GM18907 (cell line): ENCODE data around the gene PPP1R9B.
A peak's percentile ranks its signal among the peaks of the same experiment; 100 is the strongest.

Source experiments
- ATAC-seq: cut with Tn5 transposase; IDR thresholded peaks from one replicate; pipeline ENCODE4 v1.9.1; 2021; ENCODE audit warnings: mild to moderate bottlenecking, moderate library complexity; ENCODE audit not compliant: unreplicated experiment

Gene PPP1R9B

DNA sequence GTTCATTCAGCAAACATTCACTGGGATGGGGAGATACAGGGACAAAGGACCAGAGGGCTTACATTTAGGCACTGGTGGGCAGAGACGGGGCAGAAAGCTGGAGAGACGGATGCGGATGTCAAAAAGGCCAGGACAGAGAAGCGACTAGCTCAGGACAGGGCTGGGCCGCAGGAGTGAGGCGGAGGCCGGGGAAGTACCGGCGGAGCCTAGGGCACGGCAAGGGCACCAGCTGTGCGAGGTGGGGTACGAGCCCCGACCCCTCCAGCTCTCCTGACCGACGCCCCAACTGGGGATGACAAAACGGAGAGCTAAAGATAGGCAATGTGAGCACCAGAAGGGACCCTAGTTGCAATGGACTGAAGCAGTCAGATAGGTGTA, 11.4 kb upstream of the PPP1R9B start:
- ATAC-seq, result no peak

DNA sequence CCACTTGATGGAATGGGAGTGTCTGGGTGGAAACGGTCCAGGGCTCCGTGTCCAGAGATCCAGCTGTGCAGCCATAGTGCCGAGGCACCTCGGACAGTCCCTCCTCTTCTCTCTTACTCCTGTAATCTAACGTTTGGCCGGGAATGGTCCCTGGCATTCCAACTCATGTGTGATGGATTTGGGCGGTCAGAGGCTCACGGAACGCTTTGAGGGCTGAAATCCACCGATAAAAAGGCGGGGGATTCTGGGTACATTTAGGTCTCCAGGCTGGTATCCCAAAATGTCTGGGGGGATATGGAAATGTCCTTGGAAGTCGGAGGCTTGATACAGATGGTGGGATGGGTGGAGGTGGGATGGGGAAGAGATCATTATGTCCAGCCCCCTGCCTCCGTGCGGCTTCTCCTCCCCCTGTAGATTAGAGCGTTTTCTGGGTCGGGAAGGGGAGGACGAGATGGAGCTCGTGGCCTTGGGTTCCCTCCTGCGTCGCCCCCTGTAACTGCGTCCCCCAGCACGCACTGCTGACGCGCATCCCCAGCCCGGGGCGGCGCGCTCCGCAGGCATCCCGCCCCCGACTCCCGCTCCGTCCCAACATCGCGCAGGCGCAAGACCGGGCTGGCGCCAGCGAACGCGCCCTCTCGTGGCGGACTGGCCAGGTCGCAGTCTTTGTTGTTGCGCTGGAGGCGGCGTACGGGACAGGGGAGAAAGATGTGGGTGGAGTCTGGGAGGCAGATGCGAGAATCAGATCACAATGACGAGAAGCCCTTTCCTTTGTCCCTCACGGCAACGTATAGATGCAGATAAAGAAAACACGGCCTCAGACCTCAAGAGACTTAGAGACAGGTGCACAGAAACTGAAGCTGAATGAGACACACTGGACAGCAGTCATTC, 10.8 kb upstream of the PPP1R9B start:
- ATAC-seq, result peak; percentile 81

DNA sequence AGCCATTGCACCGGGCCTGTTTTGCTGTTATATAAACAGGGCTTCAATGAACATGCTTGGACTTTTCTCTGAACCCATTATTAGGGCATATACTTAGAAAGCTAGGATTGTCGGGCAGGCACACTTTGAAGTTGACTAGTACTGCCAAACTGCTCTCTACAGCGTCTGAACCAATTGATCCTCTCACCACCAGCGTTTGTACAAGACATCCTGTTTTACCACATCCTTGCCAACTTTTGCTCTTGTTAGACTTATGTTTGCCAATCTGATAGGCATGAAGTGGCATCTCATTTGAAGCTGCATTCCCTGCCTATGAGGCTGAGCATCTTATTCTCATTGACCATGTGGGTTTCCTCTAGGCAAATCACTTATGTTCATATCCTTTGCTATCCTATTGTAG, 7.4 kb upstream of the PPP1R9B start:
- no peak for ATAC-seq

DNA sequence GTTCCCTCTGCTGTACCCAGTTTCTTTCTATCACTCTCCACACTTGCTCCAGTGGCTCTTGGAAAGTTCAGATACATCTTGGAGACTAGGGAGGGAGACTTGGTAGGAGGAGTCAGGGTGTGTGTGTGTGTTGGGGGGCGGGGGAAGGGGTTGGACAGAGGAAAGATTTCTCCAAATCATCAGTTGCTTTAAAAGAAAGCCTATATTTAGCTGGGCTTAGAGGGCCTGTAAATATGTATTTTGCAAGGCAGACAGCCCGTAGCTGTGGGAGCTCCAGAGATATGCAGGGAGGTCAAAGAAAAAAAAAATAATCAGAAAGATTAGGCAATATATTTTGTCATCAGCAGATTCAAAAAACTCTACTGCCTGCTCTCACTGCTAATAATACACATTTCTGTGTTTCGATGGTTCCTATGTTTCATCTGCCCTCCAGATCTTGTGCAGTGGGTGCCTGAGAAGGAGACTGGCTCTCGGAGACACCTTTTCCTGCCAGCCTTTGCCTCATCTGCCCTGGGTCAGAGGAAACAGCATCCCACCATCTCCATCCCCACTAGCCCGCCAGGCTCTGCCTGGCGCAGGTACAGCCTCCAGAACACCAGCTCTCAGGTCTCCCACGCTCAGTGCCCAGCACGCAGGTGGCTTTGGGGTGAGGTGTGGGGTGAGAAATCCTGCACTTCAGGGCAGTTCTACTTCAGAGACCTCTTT, 4.8 kb upstream of the PPP1R9B start:
- ATAC-seq, result no peak

DNA sequence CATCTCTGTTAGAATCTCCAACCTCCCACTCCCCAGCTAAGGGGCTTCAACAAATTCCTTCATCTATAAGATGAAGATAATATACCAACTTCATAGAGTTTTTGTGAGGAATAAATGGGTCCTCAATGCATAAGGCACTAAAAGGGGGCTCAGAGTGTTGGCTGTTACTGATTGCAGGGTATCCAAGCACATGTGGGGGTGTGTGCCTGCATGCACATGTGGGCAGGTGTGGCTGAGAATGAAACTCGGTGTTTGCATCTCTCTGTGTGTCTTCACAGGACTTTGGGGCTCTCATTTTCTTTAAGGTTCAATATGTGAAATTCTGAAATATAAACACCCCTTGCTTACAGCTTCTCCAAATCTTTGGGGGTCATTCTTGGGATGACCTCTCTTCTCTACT, 4.1 kb upstream of the PPP1R9B start:
- peak; percentile 33 for ATAC-seq

DNA sequence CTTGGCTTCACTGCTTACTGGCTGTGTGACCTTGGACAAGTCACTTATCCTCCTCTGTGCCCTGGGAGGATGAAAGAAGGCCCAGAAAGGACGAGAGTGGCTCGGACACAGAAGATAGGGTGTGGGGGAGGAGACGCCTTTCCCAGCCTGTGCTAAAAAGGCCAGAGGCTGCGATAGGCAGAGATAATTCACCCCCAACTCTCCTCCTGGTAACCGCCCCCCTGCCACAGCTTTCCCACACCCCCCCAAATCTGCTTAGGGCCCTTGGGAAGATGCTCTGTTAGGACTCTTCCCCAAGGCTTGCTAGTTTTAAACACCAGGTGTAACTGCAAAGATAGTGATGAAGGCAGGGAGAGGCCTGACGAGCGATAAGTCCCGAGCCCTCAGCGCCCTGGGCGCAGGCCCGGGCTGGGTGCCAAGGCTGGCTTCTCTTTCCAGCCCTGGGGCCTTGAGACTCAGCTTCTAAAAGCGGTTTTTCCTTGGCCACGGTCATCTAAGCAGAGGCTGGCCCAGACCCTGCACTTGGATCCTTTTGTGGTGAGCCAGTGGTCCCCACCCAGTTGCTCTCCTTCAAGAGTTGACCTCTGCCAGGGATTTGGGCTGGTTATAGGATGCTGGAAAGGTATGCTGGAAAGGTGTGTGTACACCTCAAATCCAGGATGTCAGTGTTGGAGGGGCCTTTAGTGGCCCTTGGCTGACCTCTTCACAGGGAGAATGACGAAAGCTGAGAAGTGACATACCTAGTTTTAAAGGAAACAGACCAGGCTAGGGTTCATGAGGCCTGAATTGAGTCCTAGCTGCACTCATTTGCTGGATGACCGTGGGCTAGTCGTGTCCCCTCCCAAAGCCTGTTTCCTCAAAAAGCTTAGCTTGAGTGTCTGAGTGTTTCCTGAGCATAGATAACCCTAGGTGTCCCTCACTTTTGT, 3.4 kb upstream of the PPP1R9B start:
- no peak for ATAC-seq

DNA sequence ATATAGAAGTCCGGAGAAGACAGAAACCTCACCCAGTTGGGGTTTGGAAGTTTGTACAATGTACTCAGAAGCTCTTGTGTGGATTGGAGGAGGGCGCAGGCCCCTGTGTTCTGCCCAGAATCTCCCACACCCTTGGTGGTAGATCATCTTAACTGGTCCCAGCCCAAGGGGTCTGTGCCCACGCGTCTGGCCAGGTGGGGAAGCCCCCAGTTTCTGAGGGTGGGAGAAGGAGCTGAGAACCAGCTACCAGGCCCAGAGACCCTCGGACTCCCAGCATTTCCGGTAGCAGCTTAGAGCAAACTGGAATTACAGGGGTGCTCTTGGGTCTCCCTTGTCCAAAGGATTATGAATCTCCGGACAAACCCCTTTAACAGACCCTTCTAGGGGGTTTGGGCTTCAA, 2.3 kb upstream of the PPP1R9B start:
- no peak for ATAC-seq

DNA sequence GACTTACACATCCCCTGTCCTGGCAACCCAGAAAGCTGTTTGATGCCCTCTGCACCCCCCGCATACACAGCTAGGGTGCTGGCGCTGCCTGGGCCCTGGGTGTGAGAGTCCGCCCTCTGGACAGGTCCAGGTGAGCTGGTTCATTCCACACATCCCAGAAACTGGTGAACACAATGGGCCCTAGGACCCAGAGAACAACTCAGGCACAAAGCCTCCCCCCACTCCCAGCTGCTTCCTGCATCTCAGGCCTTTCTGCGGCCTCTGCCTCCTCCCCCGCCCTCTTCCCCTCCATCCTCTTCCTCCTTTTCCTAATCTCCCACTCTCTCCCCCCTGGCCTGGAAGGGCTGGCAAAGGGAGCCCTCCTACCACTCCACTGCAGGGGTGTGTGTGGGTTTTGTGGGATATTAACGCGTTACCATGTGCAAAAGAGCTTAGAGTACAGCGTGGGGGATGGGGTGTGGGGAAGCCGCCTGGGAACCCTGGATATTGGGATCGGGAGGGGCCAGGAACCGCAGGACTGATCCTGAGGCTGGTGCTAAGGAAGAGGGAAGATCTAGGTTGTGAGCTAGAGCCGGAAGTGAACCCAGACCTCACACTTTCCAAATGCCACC, 1.6 kb upstream of the PPP1R9B start:
- ATAC-seq, result no peak

DNA sequence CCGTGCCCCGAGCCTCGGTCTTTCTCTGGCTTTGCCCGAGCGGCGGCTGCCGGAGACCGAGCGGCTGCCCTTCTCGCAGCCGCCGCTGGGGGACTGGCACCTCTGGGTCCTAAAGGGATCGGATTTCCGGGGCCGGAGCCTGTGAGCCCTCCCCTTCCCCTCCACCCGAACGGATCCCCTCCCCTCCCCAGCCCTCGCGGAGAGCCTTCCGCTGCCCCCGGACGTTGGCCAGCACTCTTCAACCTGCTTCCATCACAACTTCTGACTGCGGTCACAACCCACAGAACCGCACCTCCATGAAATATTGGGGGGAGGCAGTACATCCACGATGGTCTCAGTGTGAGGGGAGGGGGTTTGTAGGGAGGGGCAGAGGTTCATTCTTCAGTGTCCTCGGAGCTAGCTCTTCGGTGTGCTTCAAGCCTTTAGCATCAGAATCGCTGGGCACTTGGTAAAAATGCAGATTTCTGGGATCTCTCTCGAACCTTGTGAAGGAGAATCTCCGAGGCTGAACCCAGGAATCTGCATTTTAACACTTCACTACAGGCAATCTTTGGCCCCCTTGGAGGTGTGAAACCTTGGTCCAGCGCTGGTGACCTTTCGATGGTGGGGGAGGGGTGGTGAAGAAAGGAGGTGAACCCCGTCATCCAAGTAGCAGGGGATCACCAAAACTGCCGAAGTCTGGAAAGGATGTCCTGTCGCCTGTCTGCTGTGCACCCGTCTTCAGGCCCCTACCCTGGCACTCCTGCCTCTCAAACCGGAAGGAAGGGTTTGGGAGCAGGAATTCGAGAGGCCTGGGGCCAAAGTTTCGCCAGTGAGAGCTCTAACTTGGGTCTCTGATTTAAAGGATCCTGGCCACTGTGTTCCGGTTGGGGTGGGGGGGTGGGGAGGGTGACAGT, 812 bp upstream of the PPP1R9B start:
- ATAC-seq, result peak; percentile 34

DNA sequence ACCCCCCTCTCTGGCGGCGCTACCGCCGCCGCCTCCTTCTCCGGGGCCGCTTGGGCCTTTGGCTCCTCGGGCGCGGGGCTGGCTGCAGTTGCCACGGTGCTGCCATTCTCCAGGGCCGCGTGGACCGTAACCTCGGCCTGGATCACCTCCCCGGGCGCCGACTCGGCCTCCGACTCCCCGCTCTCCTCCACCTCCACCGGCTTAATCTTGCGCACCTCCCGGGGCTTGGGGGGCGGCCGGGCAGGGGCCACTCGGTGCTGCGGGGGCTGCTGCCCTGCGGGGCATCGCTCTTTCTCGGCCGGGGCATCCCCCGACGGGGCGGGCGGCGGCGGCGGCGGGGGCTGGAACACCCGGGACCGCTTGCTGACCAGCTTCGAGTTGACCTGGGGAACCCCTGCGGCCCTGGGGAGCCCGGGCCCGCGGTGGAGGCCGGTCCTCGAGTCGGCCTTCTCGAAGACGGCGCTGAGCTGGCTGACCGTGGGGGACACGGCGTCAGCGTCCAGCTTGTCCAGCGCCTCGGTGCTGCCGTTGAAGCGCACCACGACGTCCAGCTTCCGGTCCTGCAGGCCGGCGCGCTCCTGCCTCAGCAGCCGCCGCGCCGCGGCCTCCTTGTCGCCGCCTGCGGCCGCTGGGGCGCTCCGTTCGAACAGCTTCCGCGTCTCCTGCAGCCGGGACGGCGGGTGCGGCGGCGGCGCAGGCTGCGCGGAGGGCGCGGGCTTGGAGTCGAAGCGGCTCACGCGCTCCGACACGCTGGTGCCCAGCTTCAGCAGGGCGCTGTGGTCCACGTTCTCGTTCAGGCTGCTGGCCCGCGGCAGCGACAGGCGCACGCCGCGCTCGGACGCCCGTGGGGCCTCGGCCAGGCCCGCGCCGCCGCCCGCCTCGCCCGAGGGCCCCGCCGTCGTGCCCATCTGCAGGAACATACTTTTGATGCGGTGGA, 792 bp downstream of the PPP1R9B start:
- no peak for ATAC-seq

DNA sequence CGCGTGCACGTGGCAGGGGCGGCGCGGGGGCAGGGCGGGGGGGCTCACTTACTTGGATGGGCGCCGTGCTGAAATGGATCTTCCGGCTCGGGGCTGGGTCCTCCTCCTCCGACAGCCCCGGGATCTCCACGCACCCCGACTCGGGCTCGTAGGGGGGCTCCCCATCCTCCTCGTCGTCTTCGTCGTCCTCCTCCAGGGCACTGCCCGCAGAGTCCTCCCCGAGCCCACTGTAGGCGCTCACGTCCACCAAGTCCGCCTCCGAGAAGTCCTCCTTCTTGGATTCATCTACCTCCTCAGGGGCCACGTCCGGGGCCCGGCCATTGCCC, 1.4 kb downstream of the PPP1R9B start:
- ATAC-seq, result no peak

DNA sequence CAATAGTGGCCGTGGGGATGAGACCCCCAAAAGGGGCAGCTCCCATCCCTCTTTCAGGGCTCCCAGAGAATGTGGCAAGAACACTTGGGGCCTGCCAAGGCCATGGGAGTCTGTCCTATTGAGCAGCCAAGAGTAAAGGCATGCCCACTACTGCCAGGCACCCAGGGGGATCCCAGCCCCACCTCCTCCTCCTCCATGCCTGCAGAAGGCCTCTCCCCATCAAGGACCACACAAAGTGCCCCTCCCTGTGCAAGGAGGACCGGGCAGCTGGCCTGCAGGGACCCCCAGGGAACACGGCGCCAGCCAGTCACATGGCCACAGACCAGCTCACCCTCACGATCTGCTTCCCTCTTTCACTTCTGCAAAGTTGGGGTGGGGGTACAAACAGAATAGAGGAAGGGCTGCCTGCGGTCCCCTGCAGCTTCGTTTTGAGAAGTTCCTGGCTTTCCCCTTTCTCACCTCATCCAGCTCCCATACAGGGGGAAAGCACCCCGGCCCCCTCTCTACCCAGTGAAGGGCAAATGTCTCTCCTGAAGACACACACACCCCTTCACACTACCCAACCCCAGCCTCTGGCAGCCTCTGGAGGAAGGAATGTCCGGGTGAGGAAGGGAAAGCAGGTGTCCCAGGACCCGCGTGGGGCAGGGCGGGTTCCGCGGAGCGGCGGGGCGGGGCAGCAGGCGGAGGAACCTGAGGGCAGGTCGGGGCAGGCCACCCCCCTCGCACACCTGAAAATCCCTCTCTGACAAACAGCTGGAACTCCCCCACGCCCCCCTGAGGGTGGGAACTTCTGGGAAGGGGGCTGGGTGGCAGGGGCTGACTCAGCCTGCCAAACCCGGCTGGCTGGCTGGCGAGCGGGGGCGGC, 2.0 kb downstream of the PPP1R9B start:
- ATAC-seq, result peak; percentile 44

DNA sequence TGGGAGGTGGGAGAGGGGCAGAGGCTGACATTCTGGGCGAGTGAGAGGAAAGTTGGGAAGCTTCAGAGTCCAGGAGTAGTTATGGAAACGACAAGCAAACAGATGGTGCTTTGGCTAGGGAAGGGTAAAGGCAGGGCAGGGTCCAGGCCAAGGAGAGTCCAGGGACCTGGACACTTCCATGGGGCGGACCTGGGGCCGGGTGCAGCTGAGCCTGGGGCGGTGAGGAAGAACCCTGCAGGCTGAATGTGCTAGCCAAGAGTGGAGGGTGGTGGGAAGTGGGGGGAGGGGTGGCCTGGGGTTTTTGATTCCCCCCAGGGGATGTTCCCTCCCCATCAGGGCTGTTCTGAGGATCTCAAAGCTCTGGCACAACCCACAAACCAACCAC, 2.6 kb downstream of the PPP1R9B start:
- no peak for ATAC-seq

DNA sequence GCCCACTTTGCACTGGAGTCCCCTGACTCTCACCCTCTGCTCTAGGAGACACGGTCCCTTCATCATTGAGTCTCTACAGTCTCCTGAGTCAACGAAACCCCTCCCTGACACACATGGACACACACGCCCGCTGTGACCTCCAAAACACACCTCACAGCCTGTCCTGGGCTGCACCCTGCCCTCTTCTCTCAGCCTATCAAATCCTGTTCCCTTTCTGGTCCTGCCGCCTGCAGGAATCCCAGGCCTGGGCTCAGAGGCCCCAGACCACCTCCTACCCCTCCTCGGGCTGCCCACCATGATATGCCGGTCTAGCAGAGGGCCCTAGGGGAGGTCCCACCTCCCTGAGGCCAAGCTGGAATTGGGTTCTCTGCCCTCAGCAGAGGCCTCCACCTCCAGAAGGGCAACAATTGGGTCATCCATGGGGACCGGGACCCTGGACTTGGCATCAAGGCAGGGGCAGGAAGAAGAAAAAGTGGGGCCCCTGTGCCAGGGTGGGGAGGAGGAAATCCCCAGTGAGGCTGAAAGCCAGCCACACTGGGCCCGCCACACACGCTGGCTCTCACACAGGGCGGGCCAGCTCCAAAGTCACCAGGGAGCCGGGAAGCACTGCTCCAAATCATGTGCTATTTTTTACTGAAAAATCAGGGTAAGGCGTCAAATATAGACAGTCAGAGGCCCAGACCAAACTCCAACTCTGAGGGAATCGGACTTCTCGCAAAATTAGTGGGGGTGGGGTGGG, 3.4 kb downstream of the PPP1R9B start:
- no peak for ATAC-seq

DNA sequence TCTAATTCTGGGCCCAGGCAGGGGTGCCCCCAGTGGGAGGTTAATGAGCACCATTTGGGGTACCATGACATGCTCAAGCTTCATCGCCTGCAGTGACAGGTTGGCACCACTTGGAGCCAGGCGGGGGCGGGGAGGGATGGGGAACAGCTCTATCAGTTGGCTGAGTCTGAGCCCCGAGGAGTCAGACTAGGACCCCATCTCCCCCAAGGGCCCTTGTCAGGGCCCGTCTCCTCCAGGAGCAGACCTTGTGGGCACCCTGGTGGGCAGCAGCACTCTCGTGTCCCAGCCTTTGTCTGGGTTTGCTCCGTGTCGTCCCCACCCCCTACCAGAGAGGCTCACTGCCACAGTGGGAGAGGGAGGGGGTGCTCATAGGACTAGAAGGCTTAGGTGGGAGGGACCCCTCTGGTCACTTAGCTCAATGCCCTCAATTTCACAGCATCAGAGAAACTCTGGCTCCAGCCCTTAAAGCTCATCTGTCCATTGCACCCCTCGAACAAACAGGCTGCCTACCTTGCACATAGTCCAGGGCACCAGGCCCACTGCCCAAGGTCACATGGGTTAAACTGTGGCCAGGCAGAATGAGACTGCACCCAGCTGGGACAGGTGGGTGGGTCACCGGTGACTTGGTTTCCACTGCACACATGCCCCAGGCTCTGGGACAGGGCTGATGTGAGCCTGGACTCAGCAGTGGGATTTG, 4.1 kb downstream of the PPP1R9B start:
- ATAC-seq, result no peak

DNA sequence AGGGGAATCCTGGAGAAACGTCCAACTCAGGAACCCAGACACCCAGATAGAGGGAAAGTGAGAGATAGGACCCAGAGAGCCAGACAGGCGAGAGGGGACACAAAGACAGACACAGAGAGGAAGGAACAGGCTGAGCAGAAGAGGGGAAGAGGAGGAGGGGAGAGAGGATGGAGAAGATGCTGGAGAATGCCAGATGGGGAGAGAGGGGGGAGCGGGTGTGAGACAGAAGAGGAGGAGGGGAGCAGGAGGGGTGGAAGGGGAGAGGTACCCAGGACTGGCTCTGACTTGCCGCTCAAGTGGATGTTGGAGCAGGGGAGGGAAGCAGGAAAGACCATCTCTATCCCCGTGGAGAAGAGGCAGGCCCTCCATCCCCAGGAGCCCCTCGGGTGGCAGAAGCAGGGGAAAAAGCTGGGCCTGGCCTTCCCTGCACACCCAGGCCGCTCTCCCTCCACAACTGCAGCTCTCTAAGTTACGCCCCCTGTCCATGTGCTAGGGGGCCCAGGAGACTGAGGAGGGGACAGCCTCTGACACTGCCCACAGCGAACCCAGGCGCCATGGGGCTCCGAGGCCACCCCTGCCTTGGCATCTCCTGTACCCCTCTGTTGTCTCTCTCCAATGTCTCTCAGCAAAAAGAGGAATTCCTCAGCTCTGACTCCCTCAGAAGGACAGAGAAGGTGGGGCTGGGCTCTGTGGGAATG, 4.8 kb downstream of the PPP1R9B start:
- no peak for ATAC-seq
